GM21619 (cell line): ENCODE data around the gene PHLPP2.
"Not testable (repeated sequence)": the region's sequence is repeated elsewhere in the genome, so short reads cannot be mapped to it uniquely, and the experiment has no call there.

Experiments
- ATAC-seq: cut with Tn5 transposase; IDR thresholded peaks from one replicate; pipeline ENCODE4 v1.9.1; 2021; ENCODE audit not compliant: unreplicated experiment

PHLPP2 gene

GRCh38 chr16:71722801-71723536 is 1.5 kb downstream of the PHLPP2 start:
- ATAC-seq, result peak; percentile 33

DNA sequence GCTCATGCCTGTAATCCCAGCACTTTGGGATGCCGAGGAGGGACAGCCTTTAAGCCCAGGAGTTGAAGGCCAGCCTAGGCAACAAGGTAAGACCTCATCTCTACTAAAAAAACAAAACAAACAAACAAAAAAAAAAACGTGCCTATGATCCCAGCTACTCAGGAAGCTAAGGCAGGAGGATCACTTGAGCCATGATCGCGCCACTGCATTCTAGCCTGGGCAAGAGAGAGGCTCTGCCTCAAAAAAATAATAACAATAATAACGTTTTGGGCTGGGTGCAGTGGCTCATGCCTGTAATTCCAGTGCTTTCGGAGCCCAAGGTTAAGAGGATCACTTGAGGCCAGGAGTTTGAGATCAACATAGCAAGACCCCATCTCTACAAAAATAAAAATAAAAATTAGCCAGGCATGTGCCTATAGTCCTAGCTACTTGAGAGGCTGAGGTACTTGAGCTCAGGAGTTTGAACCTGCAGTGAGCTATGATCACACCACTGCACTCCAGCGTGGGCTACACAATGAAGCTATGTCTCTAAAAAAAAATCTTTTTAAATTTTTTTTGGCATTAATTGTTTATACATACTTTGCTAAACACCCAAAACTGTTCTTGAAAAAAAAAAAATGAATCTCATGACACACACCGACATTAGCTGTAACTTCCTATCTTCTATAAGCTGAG is 3.3 kb downstream of the PHLPP2 start:
- ATAC-seq, result no peak

- no peak for ATAC-seq
Observed at GRCh38 chr16:71712501-71712900, 12.0 kb downstream of the PHLPP2 start.

DNA sequence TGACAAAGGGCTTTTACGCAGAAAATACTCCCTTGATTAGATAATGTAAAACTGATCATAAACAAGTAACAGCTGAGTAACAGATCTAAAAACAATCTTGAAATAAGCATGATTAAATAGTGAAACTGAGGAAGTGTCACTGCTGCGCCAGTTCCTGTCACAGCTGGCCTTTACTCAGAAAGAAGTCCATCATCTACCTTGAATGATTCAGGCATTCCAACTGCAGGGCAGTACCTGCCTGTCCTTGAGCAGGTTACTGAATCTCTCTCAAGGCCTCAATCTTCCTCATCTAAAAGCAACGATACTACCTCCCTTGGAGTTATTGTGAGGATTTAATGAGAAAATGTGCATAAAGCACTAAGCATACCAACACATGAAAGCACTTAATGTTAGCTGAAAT is 12.7 kb downstream of the PHLPP2 start:
- no peak for ATAC-seq

GRCh38 chr16:71709229-71709781 is 15.2 kb downstream of the PHLPP2 start:
- ATAC-seq, result no peak

DNA sequence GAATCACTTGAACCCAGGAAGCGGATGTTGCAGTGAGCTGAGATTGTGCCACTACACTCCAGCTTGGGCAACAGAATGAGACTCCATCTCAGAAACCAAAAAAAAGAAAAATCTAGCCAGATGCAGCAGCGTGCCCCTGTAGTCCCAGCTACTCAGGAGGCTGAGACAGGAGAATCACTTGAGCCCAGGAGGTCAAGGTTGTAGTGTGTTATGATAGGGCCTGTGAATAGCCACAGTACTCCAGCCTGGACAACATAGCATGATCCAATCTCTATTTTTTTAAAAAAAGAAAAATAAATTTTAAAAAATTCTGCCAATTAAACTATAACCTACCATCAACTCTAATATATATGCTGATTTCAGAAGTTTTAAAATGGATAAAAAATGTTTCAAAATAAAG is 15.8 kb downstream of the PHLPP2 start:
- no peak for ATAC-seq

DNA sequence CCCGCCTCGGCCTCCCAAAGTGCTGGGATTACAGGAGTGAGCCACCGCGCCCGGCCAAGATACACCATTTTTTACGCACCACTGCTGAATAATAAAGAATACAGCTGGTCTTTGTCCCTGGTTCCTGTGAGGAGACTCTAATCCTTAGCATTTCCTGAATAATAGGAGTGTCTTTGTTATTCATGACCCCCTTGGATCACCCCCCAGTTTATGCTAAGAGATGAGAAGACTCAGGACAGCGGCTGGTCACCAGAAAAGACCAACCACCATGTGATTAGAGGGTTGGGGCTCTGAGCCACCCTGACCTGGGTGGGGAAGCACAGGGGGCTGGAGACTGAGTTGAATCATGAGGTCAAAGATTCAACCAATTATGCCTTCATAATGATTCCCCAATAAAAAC is 17.3 kb downstream of the PHLPP2 start:
- ATAC-seq, result no peak

DNA sequence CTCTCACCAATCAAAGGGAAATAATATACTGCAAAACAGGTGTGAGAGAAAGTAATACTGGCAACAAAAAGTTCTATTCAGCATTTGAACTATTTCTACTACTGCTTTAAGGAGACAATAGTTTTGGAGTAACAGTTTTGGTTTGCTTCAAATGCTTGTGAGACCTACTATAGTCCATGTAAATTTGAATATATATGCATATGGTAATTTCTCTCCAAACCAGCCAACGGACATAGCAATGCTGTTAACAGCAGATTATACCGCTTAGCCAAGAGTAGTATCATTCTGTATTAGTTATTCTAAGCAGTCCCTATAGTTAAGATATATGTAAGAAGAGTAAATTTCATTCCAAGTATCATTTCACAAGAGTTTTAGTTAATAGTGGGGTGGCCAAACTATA is 18.5 kb downstream of the PHLPP2 start:
- no peak for ATAC-seq

DNA sequence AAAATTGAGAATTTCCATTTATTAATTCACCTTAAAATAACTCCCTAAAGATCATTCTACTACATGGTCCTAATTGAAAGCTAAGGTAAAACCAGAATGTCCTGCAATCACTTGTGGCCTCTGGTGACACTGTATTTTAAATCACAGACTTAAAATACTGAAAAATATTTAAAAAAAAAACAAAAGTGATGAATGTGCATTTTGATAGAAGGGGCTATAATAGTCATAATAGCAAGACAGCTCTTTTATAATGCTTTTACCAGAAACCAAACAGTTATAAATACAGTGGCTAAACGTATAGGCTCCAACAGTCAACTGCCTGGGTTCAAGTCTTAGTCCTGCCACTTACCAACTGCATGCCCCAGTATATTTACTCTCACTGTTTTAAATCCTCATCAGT is 21.2 kb downstream of the PHLPP2 start:
- ATAC-seq, result no peak

GRCh38 chr16:71700831-71701230 is 23.7 kb downstream of the PHLPP2 start:
- ATAC-seq, result no peak

GRCh38 chr16:71698491-71698890 is 26.0 kb downstream of the PHLPP2 start:
- no peak for ATAC-seq

DNA sequence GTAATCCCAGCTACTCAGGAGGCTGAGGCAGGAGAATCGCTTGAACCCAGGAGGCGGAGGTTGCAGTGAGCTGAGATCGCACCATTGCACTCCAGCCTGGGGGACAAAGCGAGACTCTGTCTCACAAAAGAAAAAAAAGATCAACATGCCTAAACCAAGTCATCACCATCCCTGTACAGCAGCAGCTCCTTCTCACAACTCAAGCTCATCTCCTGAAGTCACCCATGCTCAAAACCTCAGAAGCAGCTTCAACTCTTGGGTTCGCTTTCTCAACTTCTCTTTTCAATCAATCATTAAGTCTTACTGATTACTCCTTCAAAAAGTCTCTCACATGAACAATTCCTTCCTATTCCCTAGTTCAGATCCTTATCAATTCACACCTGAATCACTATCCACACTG is 31.3 kb downstream of the PHLPP2 start:
- ATAC-seq, result no peak

- ATAC-seq, result no peak
Observed at GRCh38 chr16:71689901-71690300, 34.6 kb downstream of the PHLPP2 start.

GRCh38 chr16:71687861-71688260 is 36.6 kb downstream of the PHLPP2 start:
- no peak for ATAC-seq

DNA sequence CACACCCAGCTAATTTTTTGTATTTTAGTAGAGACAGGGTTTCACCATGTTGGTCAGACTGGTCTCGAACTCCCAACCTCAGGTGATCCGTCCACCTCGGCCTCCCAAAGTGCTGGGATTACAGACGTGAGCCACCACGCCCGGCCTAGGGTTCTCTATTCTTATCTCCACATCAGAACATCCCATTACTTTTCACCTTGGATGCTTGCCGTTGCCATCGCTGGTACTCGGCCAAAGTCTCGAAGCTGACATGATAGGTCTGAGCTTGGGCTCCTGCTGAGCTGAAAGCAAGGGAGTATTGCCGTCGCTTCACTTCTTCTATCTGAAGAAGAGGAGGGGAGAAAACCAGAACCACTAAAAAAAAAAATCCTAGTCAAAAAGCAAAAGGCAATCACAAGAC is 40.2 kb downstream of the PHLPP2 start:
- ATAC-seq, result not testable (repeated sequence)

GRCh38 chr16:71681360-71681759 is 43.1 kb downstream of the PHLPP2 start:
- ATAC-seq, result no peak

DNA sequence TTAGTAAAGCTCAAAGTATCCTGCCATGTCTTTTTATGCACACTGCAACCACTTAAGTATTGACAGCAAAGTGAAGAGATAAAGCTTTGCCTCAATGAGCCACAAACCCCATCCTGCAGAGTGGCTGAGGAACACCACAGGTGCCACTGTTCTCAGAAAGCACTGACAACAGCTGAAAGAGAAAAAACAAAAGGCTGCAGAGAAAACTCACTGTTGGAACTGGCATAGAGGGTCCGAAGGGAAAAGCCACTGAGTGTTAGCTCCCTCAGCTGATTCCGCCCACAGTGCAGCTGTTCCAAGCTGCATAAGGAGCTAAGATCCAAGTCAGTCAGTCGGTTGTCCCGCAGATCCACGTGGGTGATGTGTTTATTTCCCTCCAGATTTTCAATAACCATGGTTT is 48.3 kb downstream of the PHLPP2 start:
- ATAC-seq, result no peak

GRCh38 chr16:71675380-71675779 is 49.1 kb downstream of the PHLPP2 start:
- no peak for ATAC-seq

- no peak for ATAC-seq
Observed at GRCh38 chr16:71674229-71674628, 50.3 kb downstream of the PHLPP2 start.

GRCh38 chr16:71673582-71673973 is 50.9 kb downstream of the PHLPP2 start:
- no peak for ATAC-seq

GRCh38 chr16:71672803-71673581 is 51.5 kb downstream of the PHLPP2 start:
- no peak for ATAC-seq

DNA sequence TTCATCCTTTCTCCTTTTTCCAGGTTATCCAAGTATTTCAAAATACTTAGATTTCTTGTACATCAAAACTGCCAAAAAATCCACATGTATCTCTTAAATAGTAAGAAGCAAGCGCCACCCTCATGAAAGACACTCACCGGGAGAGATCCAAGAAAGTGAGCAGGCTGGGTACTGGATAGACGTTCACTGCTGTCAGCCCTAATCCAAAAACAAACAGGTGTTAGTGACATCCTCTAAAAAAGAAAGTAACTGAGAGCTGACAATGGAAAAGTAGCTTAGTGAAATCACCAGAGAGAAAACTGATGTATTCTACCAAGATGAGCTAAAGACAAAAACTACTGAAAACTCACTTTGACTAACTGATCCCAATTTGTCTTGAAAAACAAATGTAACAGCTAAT is 52.4 kb downstream of the PHLPP2 start:
- ATAC-seq, result no peak
